Suprapubic skin (tissue), 3 donors: ENCODE data around the gene CCDC172.

Source experiments
- CTCF ChIP-seq, 2 donors: fragments of 200-600 bp in 1 of 2; fragments of 450-650 bp in 1 of 2; sonication (generic) in 1 of 2; IDR thresholded peaks; one replicate each; pipeline ENCODE4 v1.5.1; 2016 to 2019; ENCODE audit warnings: antibody characterized with exemption in 2 of 2, mild to moderate bottlenecking in 1 of 2, moderate library complexity in 1 of 2
- EP300 ChIP-seq: sonication (generic); formaldehyde crosslinking; IDR thresholded peaks from one replicate; pipeline ENCODE4 v1.6.1; 2017; ENCODE audit warnings: antibody characterized with exemption
- POLR2A ChIP-seq, 2 donors: fragments of 450-650 bp; IDR thresholded peaks; one replicate each; pipeline ENCODE4 v1.6.1; 2017; ENCODE audit warnings: antibody characterized with exemption in 2 of 2, mild to moderate bottlenecking in 2 of 2, moderate library complexity in 2 of 2

GRCh38 chr10:116429288-116429977, 105.2 kb downstream of the CCDC172 start:
- no peak for TF ChIP-seq CTCF (IDR thresholded peaks at IDR 0.05)
- no peak for TF ChIP-seq POLR2A (IDR thresholded peaks at IDR 0.05)
- no peak for TF ChIP-seq EP300
